Measurements from ENCODE around the gene CYTIP. TPM values are rescaled to one million over a fixed set of nuclear protein-coding genes. Genes with fewer than 3 reads are reported as not detected.

Gene CYTIP
- total RNA-seq, 1 experiment from 2014 or later: 1.2 TPM

DNA sequence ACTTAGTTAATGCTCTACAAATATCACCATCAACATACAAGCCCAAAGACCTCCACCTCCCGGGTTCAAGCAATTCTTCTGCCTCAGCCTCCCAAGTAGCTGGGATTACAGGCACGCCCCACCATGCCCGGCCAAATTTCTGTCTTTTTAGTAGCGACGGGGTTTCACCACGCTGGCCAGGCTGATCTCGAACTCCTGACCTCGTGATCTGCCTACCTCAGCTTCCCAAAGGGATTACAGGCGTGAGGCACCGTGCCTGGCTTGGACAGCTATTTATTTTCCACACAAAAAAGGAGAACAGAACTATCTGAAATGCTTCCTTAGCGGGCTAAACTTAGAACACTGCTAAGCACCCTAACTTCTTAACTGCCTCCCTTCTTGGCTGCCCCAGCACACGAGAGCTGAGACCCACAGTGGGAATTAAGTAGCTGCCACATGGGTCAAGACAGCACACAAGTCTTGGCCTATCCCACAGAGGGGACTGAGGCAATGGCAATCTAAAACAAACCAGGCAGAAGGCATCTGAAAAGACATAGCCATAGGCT, 24.8 kb downstream of the CYTIP start:
- H3K27me3 Mint-ChIP-seq (ENCODE audit: low read depth): no peaks in the 10 kb centered on the region
- ATAC-seq (no peak), DNase-seq (ENCODE audit: low spot score) (no peak)
- TF ChIP-seq, protein P1, sequence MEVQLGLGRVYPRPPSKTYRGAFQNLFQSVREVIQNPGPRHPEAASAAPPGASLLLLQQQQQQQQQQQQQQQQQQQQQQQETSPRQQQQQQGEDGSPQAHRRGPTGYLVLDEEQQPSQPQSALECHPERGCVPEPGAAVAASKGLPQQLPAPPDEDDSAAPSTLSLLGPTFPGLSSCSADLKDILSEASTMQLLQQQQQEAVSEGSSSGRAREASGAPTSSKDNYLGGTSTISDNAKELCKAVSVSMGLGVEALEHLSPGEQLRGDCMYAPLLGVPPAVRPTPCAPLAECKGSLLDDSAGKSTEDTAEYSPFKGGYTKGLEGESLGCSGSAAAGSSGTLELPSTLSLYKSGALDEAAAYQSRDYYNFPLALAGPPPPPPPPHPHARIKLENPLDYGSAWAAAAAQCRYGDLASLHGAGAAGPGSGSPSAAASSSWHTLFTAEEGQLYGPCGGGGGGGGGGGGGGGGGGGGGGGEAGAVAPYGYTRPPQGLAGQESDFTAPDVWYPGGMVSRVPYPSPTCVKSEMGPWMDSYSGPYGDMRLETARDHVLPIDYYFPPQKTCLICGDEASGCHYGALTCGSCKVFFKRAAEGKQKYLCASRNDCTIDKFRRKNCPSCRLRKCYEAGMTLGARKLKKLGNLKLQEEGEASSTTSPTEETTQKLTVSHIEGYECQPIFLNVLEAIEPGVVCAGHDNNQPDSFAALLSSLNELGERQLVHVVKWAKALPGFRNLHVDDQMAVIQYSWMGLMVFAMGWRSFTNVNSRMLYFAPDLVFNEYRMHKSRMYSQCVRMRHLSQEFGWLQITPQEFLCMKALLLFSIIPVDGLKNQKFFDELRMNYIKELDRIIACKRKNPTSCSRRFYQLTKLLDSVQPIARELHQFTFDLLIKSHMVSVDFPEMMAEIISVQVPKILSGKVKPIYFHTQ (CRISPR knock-in tag; IDR thresholded peaks at IDR 0.05): no peak
- TF ChIP-seq NFYB (CRISPR knock-in tag; conservative IDR thresholded peaks at IDR 0.05; ENCODE audit: low read depth): no peak
- ChIA-PET POLR2A (no interaction called here), CTCF (interaction anchor here (1.9 kb wide), 1 partner anchor 91 kb away, joined by 7 read pairs; no protein-coding TSS in a partner anchor)
- H3K4me3 Mint-ChIP-seq: no peak overlapping the region
- H3K27ac Mint-ChIP-seq: no peak overlapping the region
- peaks cover 5% of the 10 kb centered on the region for H3K9me3 Mint-ChIP-seq
- 0 out of 2 replicates have a peak, but pooled peaks cover 2% of the 10 kb centered on the region for H3K36me3 Mint-ChIP-seq
- no peaks in the 10 kb centered on the region for H3K4me1 Mint-ChIP-seq

DNA sequence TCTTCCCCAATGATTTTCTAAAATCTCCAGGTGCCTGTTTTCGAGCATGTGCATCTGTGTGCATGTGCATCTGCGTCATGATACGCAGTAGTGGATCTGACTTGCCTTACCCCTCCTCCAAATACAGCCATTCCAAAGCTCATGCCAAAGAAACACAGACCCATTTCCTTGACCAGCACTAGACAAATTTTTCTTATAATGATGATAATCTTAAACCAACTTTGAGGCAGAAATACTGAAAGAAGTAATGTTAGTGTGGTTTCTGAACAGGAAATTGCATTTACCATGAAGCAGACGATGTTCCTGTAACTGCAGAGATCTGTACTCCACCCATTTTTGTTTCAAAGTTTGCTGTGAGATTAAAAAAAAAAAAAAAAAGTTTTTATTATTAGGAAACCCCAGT, 25.6 kb downstream of the CYTIP start:
- DNase-seq (ENCODE audit: low spot score) (no peak), ATAC-seq (no peak)
- Mint-ChIP-seq H3K9me3 (peaks cover 5% of the 10 kb centered on the region), H3K4me3 (no peak overlapping the region), H3K4me1 (no peaks in the 10 kb centered on the region), H3K36me3 (0 out of 2 replicates have a peak, but pooled peaks cover 2% of the 10 kb centered on the region), H3K27ac (no peak overlapping the region), H3K27me3 (ENCODE audit: low read depth) (no peaks in the 10 kb centered on the region)
- ChIA-PET CTCF (interaction anchor here (1.9 kb wide), 1 partner anchor 90 kb away, joined by 7 read pairs; no protein-coding TSS in a partner anchor), POLR2A (no interaction called here)
- TF ChIP-seq MXD4 (CRISPR knock-in tag; IDR thresholded peaks at IDR 0.05; ENCODE audit: borderline replicate concordance): no peak
- no peak for TF ChIP-seq NR3C1 (CRISPR knock-in tag; conservative IDR thresholded peaks at IDR 0.05; ENCODE audit: low read depth)
- TF ChIP-seq TEAD1 (CRISPR knock-in tag; IDR thresholded peaks at IDR 0.05): no peak
- no peak for TF ChIP-seq ZNF671 (CRISPR knock-in tag; IDR thresholded peaks at IDR 0.05)
- TF ChIP-seq PRRX2 (CRISPR knock-in tag; IDR thresholded peaks at IDR 0.05): no peak
- no peak for TF ChIP-seq TCF7 (CRISPR knock-in tag; IDR thresholded peaks at IDR 0.05; ENCODE audit: low read depth)
- no peak for TF ChIP-seq CBFB (CRISPR knock-in tag; IDR thresholded peaks at IDR 0.05; ENCODE audit: low read depth)
- TF ChIP-seq, protein P2, sequence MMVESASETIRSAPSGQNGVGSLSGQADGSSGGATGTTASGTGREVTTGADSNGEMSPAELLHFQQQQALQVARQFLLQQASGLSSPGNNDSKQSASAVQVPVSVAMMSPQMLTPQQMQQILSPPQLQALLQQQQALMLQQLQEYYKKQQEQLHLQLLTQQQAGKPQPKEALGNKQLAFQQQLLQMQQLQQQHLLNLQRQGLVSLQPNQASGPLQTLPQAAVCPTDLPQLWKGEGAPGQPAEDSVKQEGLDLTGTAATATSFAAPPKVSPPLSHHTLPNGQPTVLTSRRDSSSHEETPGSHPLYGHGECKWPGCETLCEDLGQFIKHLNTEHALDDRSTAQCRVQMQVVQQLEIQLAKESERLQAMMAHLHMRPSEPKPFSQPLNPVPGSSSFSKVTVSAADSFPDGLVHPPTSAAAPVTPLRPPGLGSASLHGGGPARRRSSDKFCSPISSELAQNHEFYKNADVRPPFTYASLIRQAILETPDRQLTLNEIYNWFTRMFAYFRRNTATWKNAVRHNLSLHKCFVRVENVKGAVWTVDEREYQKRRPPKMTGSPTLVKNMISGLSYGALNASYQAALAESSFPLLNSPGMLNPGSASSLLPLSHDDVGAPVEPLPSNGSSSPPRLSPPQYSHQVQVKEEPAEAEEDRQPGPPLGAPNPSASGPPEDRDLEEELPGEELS (CRISPR knock-in tag; IDR thresholded peaks at IDR 0.05): no peak
- TF ChIP-seq, protein P3, sequence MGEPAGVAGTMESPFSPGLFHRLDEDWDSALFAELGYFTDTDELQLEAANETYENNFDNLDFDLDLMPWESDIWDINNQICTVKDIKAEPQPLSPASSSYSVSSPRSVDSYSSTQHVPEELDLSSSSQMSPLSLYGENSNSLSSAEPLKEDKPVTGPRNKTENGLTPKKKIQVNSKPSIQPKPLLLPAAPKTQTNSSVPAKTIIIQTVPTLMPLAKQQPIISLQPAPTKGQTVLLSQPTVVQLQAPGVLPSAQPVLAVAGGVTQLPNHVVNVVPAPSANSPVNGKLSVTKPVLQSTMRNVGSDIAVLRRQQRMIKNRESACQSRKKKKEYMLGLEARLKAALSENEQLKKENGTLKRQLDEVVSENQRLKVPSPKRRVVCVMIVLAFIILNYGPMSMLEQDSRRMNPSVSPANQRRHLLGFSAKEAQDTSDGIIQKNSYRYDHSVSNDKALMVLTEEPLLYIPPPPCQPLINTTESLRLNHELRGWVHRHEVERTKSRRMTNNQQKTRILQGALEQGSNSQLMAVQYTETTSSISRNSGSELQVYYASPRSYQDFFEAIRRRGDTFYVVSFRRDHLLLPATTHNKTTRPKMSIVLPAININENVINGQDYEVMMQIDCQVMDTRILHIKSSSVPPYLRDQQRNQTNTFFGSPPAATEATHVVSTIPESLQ (CRISPR knock-in tag; IDR thresholded peaks at IDR 0.05): no peak
- TF ChIP-seq MYBL2 (CRISPR knock-in tag; IDR thresholded peaks at IDR 0.05): no peak
- no peak for TF ChIP-seq TEAD4 (CRISPR knock-in tag; IDR thresholded peaks at IDR 0.05)

DNA sequence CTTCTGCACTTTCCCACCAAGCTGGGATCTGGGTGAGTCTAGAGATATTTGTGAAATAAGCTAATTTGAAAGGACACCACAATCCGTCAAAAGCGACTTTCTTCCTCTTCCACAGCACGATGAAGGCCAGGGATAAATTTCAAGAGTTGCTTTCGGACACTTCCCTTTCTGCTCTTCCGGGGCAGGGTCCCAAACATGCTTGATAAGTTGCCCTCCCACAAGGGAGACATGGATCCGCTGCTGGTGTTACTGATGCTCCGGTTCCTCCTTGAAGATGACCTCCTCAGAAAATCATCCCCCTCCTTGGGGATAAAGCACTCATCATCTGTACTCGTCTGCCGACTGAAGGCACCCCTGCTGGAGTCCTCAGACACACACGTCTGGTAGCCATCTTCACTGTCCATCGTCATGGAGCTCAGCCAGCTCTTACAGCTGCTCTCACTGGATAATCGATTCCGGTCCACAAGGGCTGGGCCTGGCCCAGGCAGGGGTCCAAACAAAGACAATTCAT, 28.2 kb downstream of the CYTIP start:
- Mint-ChIP-seq H3K36me3 (no peaks in the 10 kb centered on the region), H3K27me3 (ENCODE audit: low read depth) (no peaks in the 10 kb centered on the region), H3K27ac (no peak overlapping the region), H3K4me3 (no peak overlapping the region), H3K4me1 (no peaks in the 10 kb centered on the region), H3K9me3 (no peaks in the 10 kb centered on the region)
- ChIA-PET POLR2A (interaction anchor here (0.5 kb wide), 1 partner anchor 8 kb away, joined by 3 read pairs; no protein-coding TSS in a partner anchor), CTCF (interaction anchor here (1.2 kb wide), 1 partner anchor 181 kb away, joined by 3 read pairs; no protein-coding TSS in a partner anchor)
- no peak for ATAC-seq
- no peak for DNase-seq (ENCODE audit: low spot score)
- TF ChIP-seq NR1H2 (CRISPR knock-in tag; IDR thresholded peaks at IDR 0.05): no peak
- no peak for TF ChIP-seq JAZF1 (CRISPR knock-in tag; IDR thresholded peaks at IDR 0.05)
- TF ChIP-seq, protein P4, sequence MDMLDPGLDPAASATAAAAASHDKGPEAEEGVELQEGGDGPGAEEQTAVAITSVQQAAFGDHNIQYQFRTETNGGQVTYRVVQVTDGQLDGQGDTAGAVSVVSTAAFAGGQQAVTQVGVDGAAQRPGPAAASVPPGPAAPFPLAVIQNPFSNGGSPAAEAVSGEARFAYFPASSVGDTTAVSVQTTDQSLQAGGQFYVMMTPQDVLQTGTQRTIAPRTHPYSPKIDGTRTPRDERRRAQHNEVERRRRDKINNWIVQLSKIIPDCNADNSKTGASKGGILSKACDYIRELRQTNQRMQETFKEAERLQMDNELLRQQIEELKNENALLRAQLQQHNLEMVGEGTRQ (CRISPR knock-in tag; IDR thresholded peaks at IDR 0.05): no peak
- no peak for TF ChIP-seq NFYB (CRISPR knock-in tag; conservative IDR thresholded peaks at IDR 0.05; ENCODE audit: low read depth)
